NCI-H1092 (cell line): Measurements from ENCODE around the gene PLCD4.

Source experiments
- DNase-seq: peaks from one replicate; lab custom pipeline; 2025; lab: John Stamatoyannopoulos, UW

The PLCD4 gene

DNA sequence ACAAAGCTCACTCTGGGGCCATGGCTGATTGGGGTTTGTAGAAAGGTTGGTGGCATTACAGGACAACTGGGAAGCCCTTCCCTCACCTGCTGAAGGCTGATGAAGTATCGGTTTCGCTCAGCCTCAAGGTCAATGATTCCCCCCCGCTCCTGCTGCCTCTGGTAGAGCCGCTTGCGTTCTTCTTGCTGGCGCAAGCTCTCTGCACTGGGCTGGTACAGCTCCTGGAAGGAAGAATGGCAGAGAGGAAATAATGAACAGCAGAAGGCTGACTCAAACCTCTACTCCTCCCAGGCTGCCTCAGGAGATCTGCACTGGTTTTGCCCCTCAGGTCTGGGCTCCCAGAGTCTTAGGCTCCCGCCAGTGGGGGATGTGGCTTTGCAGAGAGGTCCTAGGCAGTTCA, 57.0 kb downstream of the PLCD4 start:
- DNase-seq = no peak

GRCh38 chr2:218671097-218671653, 63.5 kb downstream of the PLCD4 start:
- no peak for DNase-seq

DNA sequence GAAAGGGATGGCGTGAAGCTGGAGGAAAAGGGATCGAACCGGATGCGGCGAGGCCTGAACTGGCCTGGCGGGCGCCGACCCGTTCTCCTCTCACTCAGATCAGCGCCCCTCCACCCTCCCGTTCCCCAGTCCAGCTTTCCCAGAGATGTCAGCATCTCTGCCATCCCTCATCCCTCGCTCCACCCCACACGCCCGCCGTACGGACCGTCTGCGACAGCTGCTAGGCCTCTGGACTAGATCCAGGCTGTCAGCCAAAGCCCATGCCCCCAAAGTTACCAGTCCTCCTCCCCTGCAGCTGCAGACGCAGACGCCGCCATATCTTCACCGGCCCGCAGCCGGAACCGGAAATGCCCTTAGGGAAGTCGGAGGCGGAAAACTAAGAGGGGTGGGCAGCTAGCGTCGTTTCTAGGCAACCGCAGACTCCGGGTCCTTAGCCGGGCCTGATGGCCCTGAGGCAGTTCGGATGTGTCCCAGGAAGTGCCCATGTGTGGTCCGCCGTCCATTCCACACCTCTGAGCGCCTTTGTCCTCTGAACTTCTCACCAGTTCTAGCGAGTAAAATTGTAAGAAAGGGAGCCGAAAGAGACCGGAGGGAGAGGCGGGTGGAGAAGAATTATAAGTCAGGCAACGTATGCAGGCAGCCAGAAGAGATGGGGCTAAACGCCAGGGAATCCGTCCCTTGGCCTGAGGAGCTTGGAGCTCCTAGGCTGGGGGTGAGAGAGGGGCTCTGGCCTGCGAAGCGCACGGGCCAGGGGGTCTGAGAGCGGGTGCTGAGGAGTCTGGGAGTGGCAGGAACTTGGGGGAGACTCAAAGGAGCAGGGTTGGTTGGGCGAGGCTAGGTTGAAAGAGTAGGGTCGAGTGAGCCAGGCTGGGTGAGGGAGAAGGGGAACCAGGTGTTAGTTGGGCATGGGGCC, 64.2 kb downstream of the PLCD4 start, which contains the start of the genes RNF25 and STK36:
Gene RNF25 (minus strand): TSS at position 349 of the 913 bp plus-strand sequence. CDS start 32 bp downstream, at position 317.
Gene STK36 (plus strand): TSS at position 433 of the 913 bp plus-strand sequence. CDS start 744 bp downstream, outside the sequence.
- peak; percentile 71 for DNase-seq

DNA sequence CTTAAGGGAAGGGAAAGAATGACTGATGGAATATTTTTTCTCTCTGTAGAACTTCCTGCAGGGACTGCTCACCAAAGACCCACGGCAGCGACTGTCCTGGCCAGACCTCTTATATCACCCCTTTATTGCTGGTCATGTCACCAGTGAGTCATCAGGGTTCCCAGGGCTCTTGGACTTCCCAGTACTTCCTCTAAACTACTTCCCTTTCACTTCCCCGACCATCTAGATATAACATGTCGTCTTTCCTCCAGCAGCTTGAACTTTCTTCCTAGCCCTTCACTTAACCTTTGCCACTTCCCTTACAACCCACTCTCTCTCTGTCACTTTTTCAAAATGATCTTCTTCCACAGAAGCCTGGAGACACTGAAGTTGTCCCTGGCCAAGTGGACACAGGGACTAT, 71.4 kb downstream of the PLCD4 start:
- no peak for DNase-seq

DNA sequence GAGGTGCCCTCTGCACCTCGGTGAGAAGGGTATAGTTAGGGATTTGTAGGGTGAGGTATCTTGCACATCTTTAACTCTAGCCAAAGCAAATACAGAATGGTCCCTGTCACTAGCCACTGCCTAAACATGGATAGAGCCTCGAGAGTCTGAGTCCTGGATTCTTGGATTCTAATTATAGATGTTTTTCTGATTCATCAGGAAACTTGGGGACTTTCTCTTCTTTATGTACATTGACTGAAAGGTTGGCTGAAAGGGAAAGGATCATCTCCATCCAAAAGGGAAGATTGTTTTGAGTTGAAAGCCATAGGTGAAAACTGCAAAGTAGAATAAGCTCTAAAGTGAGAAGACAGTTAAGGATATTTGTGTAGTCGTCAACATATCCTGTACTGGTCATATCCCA, 72.4 kb downstream of the PLCD4 start:
- DNase-seq = no peak
